GM19468 (cell line): Measurements from ENCODE around the gene TEX44.
"Not testable (repeated sequence)": the region's sequence is repeated elsewhere in the genome, so short reads cannot be mapped to it uniquely, and the experiment has no call there.

ENCODE experiments used
- ATAC-seq: cut with Tn5 transposase; IDR thresholded peaks from one replicate; pipeline ENCODE4 v1.9.1; 2021; ENCODE audit warnings: mild to moderate bottlenecking, moderate library complexity, moderate number of reproducible peaks; ENCODE audit not compliant: unreplicated experiment; ENCODE audit errors: extremely low read depth

TEX44 gene

GRCh38 chr2:231592636-231593145 lies at the start of gene TEX44:
Gene TEX44 (plus strand): TSS chr2:231592864. CDS start chr2:231592952, 88 bp downstream.
- no peak for ATAC-seq

GRCh38 chr2:231545105-231545902 lies 47.4 kb upstream of the TEX44 start:
- ATAC-seq = peak; percentile 90

- ATAC-seq = no peak
Observed at GRCh38 chr2:231546014-231546715, 46.5 kb upstream of the TEX44 start.

- no peak for ATAC-seq
Observed at GRCh38 chr2:231547315-231548110, 45.2 kb upstream of the TEX44 start.

GRCh38 chr2:231548752-231549151 lies 43.9 kb upstream of the TEX44 start:
- no peak for ATAC-seq

- no peak for ATAC-seq
Observed at GRCh38 chr2:231549446-231550239, 43.0 kb upstream of the TEX44 start.

- no peak for ATAC-seq
Observed at GRCh38 chr2:231552752-231553151, 39.9 kb upstream of the TEX44 start.

GRCh38 chr2:231554327-231554726 lies 38.3 kb upstream of the TEX44 start:
- no peak for ATAC-seq

GRCh38 chr2:231554748-231555545 lies 37.7 kb upstream of the TEX44 start:
- ATAC-seq = no peak

GRCh38 chr2:231556496-231556895 lies 36.2 kb upstream of the TEX44 start:
- ATAC-seq = not testable (repeated sequence)

- no peak for ATAC-seq
Observed at GRCh38 chr2:231556981-231557380, 35.7 kb upstream of the TEX44 start.

GRCh38 chr2:231557571-231558217 lies 35.0 kb upstream of the TEX44 start:
- no peak for ATAC-seq

- no peak for ATAC-seq
Observed at GRCh38 chr2:231563378-231563961, 29.2 kb upstream of the TEX44 start.

- no peak for ATAC-seq
Observed at GRCh38 chr2:231565887-231566594, 26.6 kb upstream of the TEX44 start.

- no peak for ATAC-seq
Observed at GRCh38 chr2:231567159-231567558, 25.5 kb upstream of the TEX44 start.

- no peak for ATAC-seq
Observed at GRCh38 chr2:231568098-231568784, 24.4 kb upstream of the TEX44 start.
